Omental fat pad (tissue), 4 donors: ENCODE results near the gene DAGLA. TPM values are rescaled to one million over a fixed set of nuclear protein-coding genes. Genes with fewer than 3 reads are reported as not detected.

ENCODE experiments used
- ATAC-seq: fragments of 150-250 bp; one replicate; pipeline ENCODE4 v1.9.1; 2016; ENCODE audit warnings: mild to moderate bottlenecking, moderate library complexity; ENCODE audit not compliant: low FRiP score
- DNase-seq: peaks from one replicate; pipeline ENCODE4 v3.0.0-alpha.2; 2019; ENCODE audit warnings: low spot score
- CTCF ChIP-seq, 3 donors: fragments of 450-650 bp; IDR thresholded peaks; one replicate each; pipeline ENCODE4 v1.5.1; 2016 to 2017; ENCODE audit warnings: antibody characterized with exemption in 3 of 3, mild to moderate bottlenecking in 3 of 3, moderate library complexity in 2 of 3
- total RNA-seq, 4 donors: library from RNA; depleted of rRNA; stranded (reverse); fragments of >200 nt; gene quantifications; one replicate each; pipeline ENCODE4 v1.1.0, GENCODE V29; 2016

DAGLA gene
- total RNA-seq, 4 donors from 2014 or later, result 1.4 to 4.6 (median 2.8) TPM

GRCh38 chr11:61709572-61709971 lies 29.4 kb downstream of the DAGLA start:
- DNase-seq (no peak), ATAC-seq (no peak)
- no peak for TF ChIP-seq CTCF (IDR thresholded peaks at IDR 0.05)

- no peak for DNase-seq
- no peak for TF ChIP-seq CTCF (IDR thresholded peaks at IDR 0.05)
- no peak for ATAC-seq
Observed at GRCh38 chr11:61710019-61710418, 29.8 kb downstream of the DAGLA start.

- no peak for ATAC-seq
- DNase-seq, result no peak
- TF ChIP-seq CTCF (IDR thresholded peaks at IDR 0.05), result no peak
Observed at GRCh38 chr11:61711037-61711436, 30.8 kb downstream of the DAGLA start.

DNA sequence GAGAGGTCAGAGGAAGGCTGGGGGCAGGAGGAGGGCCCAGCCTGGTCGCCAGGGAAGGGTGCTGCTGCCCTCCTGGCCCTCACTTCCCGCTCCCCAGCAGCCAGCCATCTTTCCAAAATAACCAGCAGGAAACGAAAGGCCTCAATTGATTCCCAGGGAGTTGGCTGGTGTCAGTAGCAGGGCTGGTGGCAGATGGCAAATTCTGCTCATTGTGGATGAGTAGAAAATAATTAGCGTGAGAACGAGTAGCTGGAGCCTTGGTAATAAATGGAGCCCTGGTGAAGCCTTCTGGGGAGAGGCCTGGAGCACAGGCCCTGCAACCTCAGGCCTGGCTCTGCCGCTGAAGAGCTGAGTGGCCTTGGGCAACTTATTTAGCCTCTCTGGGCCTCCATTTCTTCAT lies 31.3 kb downstream of the DAGLA start:
- ATAC-seq (no peak), DNase-seq (no peak)

DNA sequence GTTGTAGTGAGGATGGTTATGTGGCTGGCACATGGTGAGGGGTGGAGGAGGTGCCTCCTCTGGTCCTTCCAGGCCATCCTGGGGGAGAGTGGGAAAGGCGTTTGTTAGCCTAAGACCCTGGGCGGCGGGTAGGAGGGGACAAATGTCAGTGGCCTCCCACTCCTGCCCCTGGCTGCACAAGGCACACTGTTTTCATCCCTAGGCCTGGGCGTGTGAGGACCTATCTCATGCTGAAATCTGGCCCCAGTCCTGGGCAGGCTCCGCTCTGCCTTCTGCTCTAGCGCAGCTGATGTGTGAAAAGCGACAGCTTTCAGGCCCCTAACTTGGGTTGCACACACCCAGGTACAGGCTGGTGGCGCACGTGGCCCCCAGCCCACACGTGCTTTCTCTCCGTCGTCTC lies 32.1 kb downstream of the DAGLA start:
- no peak for ATAC-seq
- no peak for TF ChIP-seq CTCF (IDR thresholded peaks at IDR 0.05)
- DNase-seq, result no peak

More for the DNA sequence above, 31.3 kb downstream of the DAGLA start:
- no peak for TF ChIP-seq CTCF (IDR thresholded peaks at IDR 0.05)

- no peak for ATAC-seq
- TF ChIP-seq CTCF (IDR thresholded peaks at IDR 0.05), result no peak
- no peak for DNase-seq
Observed at GRCh38 chr11:61712846-61713245, 32.7 kb downstream of the DAGLA start.

DNA sequence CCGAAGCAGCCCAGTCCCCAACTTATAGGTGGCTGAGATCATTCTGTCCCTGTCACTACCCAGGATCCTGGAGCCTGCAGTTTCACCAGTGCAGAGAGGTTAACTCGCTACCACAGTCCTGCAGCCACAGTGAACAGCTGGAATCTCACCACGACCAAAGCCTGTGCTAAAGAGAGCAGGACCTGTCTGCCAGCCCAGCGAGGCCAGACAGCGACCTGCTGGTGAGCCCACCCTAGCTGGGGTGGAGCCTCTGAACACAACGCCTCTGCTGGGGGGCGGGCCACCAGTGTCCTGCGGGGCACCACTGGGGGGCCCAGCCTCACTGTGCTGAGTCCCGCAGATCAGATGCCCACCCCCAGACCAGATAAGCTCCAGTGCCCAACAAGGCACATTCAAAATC lies 33.3 kb downstream of the DAGLA start:
- TF ChIP-seq CTCF (IDR thresholded peaks at IDR 0.05), result no peak
- no peak for ATAC-seq
- DNase-seq, result no peak
